LHCN-M2 (cell line): Measurements from ENCODE around the gene FOXE3. TPM values are rescaled to one million over a fixed set of nuclear protein-coding genes. Genes with fewer than 3 reads are reported as not detected.

Experiments used
- DNase-seq: peaks from one replicate; pipeline ENCODE4 v3.0.0-alpha.2; 2012; ENCODE audit warnings: low read depth
- total RNA-seq: library from RNA; depleted of rRNA; stranded (reverse); fragments of >200 nt; gene quantifications from 2 replicates; pipeline ENCODE4 v1.2.3, GENCODE V29; 2014

Gene FOXE3
- total RNA-seq, 1 experiment from 2014 or later: not detected

DNA sequence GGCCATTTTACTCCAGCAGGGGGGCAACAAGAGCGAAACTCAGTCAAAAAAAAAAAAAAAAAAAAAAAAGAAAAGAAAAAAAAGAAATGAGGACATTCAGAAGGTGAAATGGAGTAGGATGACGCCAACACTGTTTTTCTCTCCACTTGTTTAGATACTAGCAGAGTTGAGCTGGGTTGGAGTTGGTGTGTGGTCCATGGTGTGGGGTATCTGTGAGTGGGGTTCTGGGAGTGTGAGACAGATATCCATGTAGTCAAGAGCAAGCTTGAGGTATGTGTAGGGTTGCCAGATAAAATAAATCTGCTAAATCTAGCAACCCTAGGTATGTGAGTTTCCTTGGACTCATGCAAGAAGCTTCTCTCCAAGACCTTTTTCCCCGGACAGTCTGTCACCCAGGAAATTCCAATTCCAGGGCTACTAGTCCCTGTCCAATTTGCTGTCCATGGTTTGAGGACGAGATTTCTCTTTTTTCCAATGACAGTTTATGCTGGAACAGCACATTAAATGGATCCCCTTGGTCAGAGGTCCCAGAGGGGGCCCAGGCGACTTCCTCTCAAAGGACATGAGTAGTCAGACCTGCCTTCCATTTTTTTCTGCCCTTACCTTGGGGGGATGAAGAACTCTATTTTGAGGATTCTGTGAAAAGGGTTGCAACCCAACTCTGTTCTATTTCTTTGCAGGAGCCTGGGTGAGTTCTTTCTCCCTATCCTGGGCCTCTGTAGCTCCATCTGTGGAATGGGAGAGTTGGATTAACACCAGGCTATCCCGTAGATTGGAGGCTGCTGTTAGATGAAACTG lies 19.6 kb downstream of the FOXE3 start:
- DNase-seq: no peak

- DNase-seq: peak; percentile 68
Observed at GRCh38 chr1:47436304-47436978, 20.4 kb downstream of the FOXE3 start.

DNA sequence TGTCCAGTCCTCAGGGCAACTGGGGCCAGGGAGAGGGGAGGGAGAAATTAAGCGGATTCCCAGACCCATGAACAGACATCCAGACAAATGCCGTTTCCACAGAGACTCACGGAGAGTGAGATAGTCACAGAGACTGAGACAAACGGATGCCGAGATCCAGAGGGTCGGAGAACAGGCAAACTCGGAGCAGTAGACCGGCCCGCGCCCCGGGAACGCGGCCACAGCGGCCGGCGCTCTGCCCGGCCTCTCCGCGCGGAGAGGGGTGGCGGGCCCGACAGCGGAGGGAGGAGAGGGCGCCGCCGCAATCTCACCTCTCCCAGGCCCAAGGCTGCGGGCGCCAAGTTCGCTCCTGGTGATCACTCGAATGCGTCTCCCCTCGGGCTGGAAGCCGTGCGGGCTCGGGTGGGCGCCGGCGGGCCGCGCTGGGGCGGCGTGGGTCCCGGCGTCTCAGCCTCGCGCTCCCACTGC lies 20.9 kb downstream of the FOXE3 start:
- peak; percentile 30 for DNase-seq

DNA sequence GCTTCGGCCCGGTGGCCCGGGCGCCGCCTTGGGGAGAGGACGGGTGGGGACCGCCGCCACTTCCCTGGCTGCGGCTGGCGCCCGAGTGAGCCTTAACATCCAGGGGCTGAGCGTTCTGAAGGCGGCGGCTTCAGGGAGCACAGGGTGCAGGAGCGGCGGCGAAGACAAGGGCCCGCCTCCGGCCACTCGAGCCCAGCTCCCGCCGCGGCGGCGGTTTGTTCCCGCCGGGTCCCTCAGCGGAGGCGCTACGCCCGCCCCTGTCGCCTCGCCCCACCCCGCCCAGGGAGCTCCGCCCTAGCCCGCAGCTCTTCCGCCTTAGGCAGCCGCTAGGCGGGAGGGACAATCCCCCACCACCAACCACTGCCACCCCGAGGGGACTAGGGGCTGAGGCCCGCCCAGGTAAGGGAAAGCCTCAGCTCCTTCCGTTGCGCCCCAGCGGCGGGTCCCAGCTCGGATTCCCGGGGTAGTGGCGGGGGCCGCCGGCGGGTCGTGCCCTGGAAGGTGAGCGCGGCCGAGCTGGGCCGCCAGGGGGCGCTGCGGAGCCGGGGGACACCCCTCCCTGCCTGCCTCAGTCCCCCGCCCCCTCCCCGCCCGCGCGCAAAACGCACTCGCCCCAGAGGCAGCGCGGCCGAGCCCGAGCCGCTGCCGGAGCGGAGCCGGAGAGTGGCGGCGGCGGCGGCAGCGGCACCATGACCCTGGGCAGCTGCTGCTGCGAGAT lies 21.5 kb downstream of the FOXE3 start, which contains the start of gene FOXD2:
Gene FOXD2 (plus strand): TSS at position 598 of the 718 bp plus-strand sequence. CDS start 92 bp downstream, at position 690.
- peak; percentile 75 for DNase-seq

GRCh38 chr1:47438165-47439016 lies 22.3 kb downstream of the FOXE3 start:
- DNase-seq: no peak

DNA sequence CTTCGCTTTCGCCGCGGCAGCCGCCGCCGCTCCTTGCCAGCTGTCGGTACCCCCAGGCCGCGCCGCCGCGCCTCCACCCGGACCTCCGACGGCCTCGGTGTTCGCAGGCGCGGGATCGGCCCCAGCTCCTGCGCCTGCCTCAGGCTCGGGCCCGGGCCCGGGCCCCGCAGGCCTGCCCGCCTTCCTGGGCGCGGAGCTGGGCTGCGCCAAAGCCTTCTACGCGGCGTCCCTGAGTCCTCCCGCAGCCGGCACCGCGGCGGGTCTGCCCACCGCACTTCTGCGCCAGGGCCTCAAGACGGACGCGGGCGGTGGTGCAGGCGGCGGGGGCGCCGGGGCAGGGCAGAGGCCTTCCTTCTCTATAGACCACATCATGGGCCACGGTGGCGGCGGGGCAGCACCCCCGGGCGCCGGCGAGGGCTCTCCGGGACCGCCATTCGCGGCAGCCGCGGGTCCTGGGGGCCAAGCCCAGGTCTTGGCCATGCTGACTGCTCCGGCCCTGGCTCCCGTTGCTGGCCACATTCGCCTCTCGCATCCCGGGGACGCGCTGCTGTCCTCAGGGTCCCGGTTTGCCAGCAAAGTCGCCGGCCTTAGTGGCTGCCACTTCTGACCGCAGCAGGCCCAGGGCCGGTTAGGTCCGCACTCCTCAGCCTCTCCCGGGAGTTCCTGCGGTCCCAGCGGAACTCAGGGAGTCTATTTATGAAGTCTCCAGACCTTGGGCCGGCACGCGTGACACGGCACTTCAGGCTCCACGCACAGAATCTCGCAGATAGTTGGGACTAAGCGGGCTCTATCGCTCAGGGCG lies 23.1 kb downstream of the FOXE3 start:
- no peak for DNase-seq

DNA sequence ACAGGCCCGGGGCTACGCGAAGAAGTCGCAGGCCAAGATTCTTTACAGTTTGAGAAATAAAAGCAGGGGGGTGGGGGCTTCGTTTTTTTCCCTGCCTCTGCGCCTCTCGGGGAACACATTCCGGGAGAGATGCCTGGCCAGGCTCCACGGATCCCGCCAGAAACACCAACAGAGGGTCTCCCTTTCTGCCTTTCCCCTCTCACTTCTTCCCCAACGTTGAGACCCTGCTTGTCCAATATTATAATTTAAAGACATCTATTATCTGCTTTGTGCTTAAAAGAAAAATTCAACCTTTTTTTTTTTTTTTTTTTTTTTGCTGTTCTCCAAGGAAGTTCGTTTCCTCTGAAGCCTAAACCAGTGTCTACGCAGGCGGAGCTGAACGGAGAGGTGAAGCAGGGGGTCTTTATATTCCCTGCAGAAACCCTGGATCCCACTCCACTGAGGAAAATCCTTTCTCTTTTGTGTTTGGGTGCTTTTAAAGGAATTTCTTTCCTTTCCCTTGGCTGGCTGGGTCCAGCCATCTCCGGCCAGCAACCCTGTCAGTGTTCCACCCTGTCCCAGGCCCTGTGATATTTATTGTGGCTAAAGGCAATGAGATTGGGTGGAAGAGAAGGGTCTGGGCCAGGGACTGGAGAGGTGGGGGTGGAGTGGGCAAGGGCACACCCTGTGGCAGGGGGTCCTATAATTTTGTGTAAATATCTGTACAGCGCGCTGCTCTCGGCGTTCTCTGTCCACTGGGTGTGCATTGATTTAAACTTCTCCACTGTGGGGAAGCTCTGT lies 23.9 kb downstream of the FOXE3 start:
- no peak for DNase-seq

DNA sequence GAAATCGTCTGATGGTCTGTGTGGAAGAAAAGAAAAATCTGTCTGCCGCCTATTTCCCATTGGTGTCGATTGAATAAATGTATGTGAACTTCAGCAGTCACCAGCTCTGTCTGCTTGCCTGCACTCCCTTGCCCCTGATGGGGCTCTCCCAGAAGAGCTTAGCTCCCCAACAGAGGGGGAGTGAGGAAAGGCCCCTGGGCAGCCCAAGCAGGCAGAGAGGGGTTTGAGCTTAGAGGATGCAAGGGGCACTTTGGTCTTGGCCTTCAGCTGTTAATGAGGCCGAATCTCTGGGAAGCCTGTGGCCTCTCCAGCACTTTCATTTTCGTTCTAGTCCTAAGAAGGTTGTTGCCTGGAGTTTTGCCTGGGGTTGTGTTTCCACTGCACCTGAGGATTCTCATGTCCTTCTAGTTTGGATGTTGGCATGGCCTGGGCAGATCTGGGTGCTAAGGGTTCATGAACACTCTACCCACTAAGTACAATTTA lies 24.6 kb downstream of the FOXE3 start:
- DNase-seq: no peak

- DNase-seq: no peak
Observed at GRCh38 chr1:47441450-47442106, 25.5 kb downstream of the FOXE3 start.

DNA sequence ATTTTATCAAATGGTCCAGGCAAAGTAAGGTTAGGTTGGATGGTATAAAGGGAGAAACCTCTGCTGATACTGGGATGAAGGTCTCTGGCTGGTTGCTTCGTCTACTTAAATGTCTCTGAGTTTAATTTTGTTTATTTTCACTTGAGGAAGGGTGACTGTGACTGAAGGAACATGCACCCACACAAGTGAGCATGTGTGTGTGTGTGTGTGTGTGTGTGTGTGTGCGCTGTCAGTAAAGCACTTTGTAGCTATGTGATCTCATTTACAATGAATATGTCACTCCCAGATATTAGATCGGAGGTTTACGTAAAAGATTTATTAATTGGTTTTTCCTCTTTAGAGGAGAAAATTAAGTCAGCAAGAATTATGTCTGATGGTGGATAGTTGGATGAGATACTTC lies 26.1 kb downstream of the FOXE3 start:
- DNase-seq: no peak

DNA sequence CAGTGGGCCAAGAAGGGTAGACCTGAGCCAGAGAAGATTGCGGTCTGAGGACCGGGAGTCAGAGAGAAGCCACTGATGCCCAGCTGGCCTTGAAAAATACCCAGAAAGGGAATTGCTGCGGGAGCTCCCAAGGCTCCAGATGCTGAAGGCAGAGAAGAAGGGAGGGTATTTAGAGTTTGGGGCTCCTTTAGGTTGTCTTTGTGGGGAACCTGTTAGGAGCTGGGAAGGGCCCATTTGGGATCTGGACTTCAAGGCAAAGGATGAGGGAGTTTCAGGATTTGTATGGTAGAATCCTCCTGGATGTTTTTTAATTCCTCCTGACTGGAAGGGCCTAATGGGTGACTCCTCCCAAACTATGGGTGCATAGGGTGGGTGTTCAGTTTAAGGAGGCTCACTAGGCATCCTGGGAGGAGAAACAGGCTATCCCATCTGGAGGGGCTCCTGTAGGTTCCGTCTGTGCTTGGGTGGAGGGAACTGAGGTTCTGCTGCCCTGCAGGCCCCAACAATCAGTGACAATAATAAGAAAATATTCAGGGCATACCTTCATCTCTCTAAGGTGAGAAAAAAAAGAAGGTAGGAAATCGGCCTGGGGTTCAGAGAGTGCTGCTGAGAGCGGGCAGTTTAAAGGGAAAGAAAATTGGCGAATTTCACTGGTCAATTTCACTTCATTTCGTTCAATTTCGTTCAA lies 26.9 kb downstream of the FOXE3 start:
- no peak for DNase-seq

DNA sequence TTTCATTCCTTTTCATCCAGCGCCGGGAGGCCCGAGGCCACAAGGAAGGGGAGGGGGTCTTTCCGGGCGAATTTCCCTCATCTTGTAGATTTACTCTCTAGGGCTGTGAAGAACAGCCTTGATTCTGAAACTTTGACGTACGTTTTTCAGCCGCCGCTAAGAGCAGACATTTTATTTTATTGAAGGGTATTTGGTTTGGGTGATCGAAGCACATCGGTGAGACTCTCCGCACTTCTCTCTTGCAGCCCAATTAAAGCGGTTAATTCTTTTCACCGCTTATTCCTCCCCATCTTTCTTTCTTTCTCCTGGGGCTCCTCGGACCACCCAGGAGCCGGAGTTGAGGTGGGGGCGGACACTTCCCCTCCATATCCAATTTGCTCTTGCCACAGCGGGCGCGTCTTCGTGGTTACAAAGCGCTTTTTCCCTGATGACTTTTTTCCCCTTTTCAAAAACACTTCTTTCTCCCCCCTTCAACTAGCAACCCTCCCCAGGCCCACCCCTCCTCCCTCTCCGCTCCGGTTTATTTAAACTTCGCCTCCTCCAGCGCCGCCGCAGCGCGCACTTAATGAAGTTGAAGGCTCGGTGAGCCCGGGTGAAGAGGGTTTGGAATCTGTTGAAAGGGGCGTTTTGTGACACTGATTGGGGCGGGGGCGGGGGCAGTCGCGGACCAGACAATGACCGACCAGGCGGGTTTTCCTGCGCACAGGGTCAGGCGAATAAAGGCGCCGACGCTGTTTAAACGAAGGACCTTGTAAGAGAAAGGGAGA lies 27.6 kb downstream of the FOXE3 start:
- no peak for DNase-seq

GRCh38 chr1:47444297-47444561 lies 28.1 kb downstream of the FOXE3 start:
- no peak for DNase-seq

GRCh38 chr1:47444562-47445465 lies 28.7 kb downstream of the FOXE3 start:
- no peak for DNase-seq

GRCh38 chr1:47445823-47446550 lies 29.9 kb downstream of the FOXE3 start:
- no peak for DNase-seq
